NCI-H69 (cell line): ENCODE measurements around the gene CDC42BPB.

ENCODE experiments used
- DNase-seq: peaks from one replicate; lab custom pipeline; 2025; lab: John Stamatoyannopoulos, UW

CDC42BPB gene

GRCh38 chr14:103019826-103020225, 37.5 kb downstream of the CDC42BPB start:
- DNase-seq: no peak

GRCh38 chr14:103019236-103019635, 38.1 kb downstream of the CDC42BPB start:
- DNase-seq: no peak

- no peak for DNase-seq
Measured at GRCh38 chr14:103016594-103016993, 40.8 kb downstream of the CDC42BPB start.

- peak; percentile 46 for DNase-seq
Measured at GRCh38 chr14:103016071-103016470, 41.3 kb downstream of the CDC42BPB start.

- DNase-seq: peak; percentile 48
Measured at GRCh38 chr14:103015426-103015825, 41.9 kb downstream of the CDC42BPB start.

GRCh38 chr14:103014466-103015228, 42.7 kb downstream of the CDC42BPB start:
- DNase-seq: peak; percentile 93

GRCh38 chr14:103013028-103013427, 44.3 kb downstream of the CDC42BPB start:
- no peak for DNase-seq

- no peak for DNase-seq
Measured at GRCh38 chr14:103009559-103009958, 47.8 kb downstream of the CDC42BPB start.

- peak; percentile 20 for DNase-seq
Measured at GRCh38 chr14:103008768-103009357, 48.5 kb downstream of the CDC42BPB start.

- DNase-seq: no peak
Measured at GRCh38 chr14:103008126-103008525, 49.2 kb downstream of the CDC42BPB start.

- DNase-seq: no peak
Measured at GRCh38 chr14:103007555-103007954, 49.8 kb downstream of the CDC42BPB start.

- no peak for DNase-seq
Measured at GRCh38 chr14:103006991-103007520, 50.3 kb downstream of the CDC42BPB start.

GRCh38 chr14:103006106-103006505, 51.2 kb downstream of the CDC42BPB start:
- no peak for DNase-seq

- DNase-seq: no peak
Measured at GRCh38 chr14:103003850-103004249, 53.5 kb downstream of the CDC42BPB start.

- no peak for DNase-seq
Measured at GRCh38 chr14:103003351-103003615, 54.1 kb downstream of the CDC42BPB start.

GRCh38 chr14:103002578-103003350, 54.6 kb downstream of the CDC42BPB start:
- peak; percentile 13 for DNase-seq

GRCh38 chr14:103001651-103002396, 55.5 kb downstream of the CDC42BPB start:
- no peak for DNase-seq

- DNase-seq: no peak
Measured at GRCh38 chr14:103001226-103001625, 56.1 kb downstream of the CDC42BPB start.

GRCh38 chr14:103000291-103000921, 56.9 kb downstream of the CDC42BPB start:
- DNase-seq: no peak

GRCh38 chr14:102999227-102999895, 58.0 kb downstream of the CDC42BPB start:
- DNase-seq: no peak

GRCh38 chr14:102998393-102998792, 59.0 kb downstream of the CDC42BPB start:
- DNase-seq: no peak
